Lung (tissue), 12 donors: Measurements from ENCODE around the gene PITHD1. TPM values are rescaled to one million over a fixed set of nuclear protein-coding genes. Genes with fewer than 3 reads are reported as not detected.

ENCODE experiments used
- ATAC-seq: fragments of 200-7000 bp; cut with Tn5 transposase; one replicate; pipeline ENCODE4 v1.9.1; 2020; ENCODE audit warnings: moderate number of reproducible peaks; ENCODE audit not compliant: insufficient read depth, low FRiP score
- DNase-seq, 3 donors: peaks; one replicate each; pipeline ENCODE4 v3.0.0-alpha.2; 2013 to 2017
- H3K27ac ChIP-seq, 2 donors: one replicate each; pipeline ENCODE4 v1.5.1; 2013; ENCODE audit warnings: mild to moderate bottlenecking in 2 of 2, moderate library complexity in 2 of 2, control low read depth in 1 of 2, inconsistent platforms in 1 of 2, low read depth in 1 of 2, low read length in 1 of 2
- H3K27me3 ChIP-seq, 3 donors: one replicate each; pipeline ENCODE4 v1.5.1; 2013; ENCODE audit warnings: low read length in 2 of 3; ENCODE audit not compliant: control insufficient read depth in 3 of 3, insufficient read depth in 3 of 3
- H3K36me3 ChIP-seq, 4 donors: one replicate each; pipeline ENCODE4 v1.5.1; 2013; ENCODE audit warnings: low read length in 4 of 4, mild to moderate bottlenecking in 1 of 4, moderate library complexity in 1 of 4; ENCODE audit not compliant: control insufficient read depth in 4 of 4, insufficient read depth in 4 of 4
- H3K4me1 ChIP-seq, 5 donors: one replicate each; pipeline ENCODE4 v1.5.1; 2013; ENCODE audit warnings: low read length in 5 of 5, mild to moderate bottlenecking in 2 of 5, moderate library complexity in 1 of 5; ENCODE audit not compliant: control insufficient read depth in 5 of 5, insufficient read depth in 5 of 5
- H3K4me3 ChIP-seq: one replicate; pipeline ENCODE4 v1.5.1; 2013; ENCODE audit warnings: mild to moderate bottlenecking, control low read depth, moderate library complexity
- H3K9ac ChIP-seq, 2 donors: one replicate each; pipeline ENCODE4 v1.5.1; 2013; ENCODE audit warnings: low read length in 2 of 2, control low read depth in 1 of 2; ENCODE audit not compliant: insufficient read depth in 1 of 2
- H3K9me3 ChIP-seq, 4 donors: one replicate each; pipeline ENCODE4 v1.5.1; 2013; ENCODE audit warnings: low read length in 3 of 4, mild to moderate bottlenecking in 1 of 4, moderate library complexity in 1 of 4; ENCODE audit not compliant: control insufficient read depth in 4 of 4, insufficient read depth in 3 of 4
- WGBS, 2 donors: extraction: QIAGEN DNeasy Blood & Tissue Kit; methylation state at CpG; one replicate each; pipeline ENCODE4 v1.1.7; 2013; 5-methylcytosine and 5-hydroxymethylcytosine counted together
- polyA plus RNA-seq, 2 donors: library from polyadenylated mRNA; stranded (reverse); fragments of 200-250 nt; gene quantifications; one replicate each; pipeline ENCODE4 v1.2.1, GENCODE V29; 2013
- total RNA-seq, 2 donors: library from RNA; depleted of rRNA in 1 of 2; stranded (reverse); fragments of >200 nt in 1 of 2; gene quantifications; one replicate each; pipeline ENCODE4 v1.2.1, GENCODE V29; 2014 to 2021
- TF ChIP-seq, protein P1 (sequence below): IDR thresholded peaks from 2 replicates; pipeline ENCODE4 v1.5.1; 2012; ENCODE audit warnings: mild to moderate bottlenecking; ENCODE audit errors: control extremely low read depth, extremely low read depth
- donor health status: control.
- donor health status: control.
- donor health status: Bipolar disorder and iron deficiency.
- donor health status: healthy.
- donor health status: DM: yes; HTN: yes; CAD: no.

The PITHD1 gene
- total and polyA plus RNA-seq, 4 donors: 39.2 to 55.7 (median 47.4) TPM

DNA sequence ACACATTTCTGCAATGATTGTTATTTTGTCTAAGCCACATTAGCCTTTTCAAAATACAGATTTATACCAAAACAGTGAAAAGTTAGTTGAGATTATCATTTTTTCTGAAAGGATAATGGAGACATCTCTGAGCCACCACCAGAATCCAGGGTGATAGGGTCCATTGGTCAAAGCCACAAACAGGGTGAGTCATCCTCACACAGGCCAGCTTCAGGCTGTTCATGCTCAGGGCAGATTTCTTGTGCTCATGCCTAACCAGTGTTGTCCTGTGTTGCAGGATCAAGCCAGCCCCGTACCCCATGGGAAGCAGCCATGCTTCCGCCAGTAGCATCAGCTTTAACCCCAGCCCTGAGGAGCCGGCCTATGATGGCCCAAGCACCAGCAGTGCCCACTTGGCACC, 21.5 kb upstream of the PITHD1 start:
- H3K27me3 ChIP-seq: no peaks in the 10 kb centered on the region
- H3K27ac ChIP-seq: no peak overlapping the region
- peaks cover 46 to 70% (median 58%) of the 10 kb centered on the region in 4 donors for H3K36me3 ChIP-seq
- DNase-seq: no peak
- no peak overlapping the region for H3K4me3 ChIP-seq
- H3K4me1 ChIP-seq: peaks cover 0 to 9% (median 0%) of the 10 kb centered on the region in 5 donors
- WGBS, 2 donors: 94 to 96% methylated on average over 3 of the region's 3 CpGs
- no peak overlapping the region for H3K9ac ChIP-seq
- TF ChIP-seq, protein P1, sequence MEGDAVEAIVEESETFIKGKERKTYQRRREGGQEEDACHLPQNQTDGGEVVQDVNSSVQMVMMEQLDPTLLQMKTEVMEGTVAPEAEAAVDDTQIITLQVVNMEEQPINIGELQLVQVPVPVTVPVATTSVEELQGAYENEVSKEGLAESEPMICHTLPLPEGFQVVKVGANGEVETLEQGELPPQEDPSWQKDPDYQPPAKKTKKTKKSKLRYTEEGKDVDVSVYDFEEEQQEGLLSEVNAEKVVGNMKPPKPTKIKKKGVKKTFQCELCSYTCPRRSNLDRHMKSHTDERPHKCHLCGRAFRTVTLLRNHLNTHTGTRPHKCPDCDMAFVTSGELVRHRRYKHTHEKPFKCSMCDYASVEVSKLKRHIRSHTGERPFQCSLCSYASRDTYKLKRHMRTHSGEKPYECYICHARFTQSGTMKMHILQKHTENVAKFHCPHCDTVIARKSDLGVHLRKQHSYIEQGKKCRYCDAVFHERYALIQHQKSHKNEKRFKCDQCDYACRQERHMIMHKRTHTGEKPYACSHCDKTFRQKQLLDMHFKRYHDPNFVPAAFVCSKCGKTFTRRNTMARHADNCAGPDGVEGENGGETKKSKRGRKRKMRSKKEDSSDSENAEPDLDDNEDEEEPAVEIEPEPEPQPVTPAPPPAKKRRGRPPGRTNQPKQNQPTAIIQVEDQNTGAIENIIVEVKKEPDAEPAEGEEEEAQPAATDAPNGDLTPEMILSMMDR: no peak
- no peak for ATAC-seq
- no peaks in the 10 kb centered on the region for H3K9me3 ChIP-seq

- Histone ChIP-seq H3K27me3 (no peaks in the 10 kb centered on the region), H3K27ac (no peak overlapping the region), H3K4me3 (no peak overlapping the region), H3K9ac (no peak overlapping the region), H3K9me3 (no peaks in the 10 kb centered on the region), H3K4me1 (peaks cover 0 to 9% (median 0%) of the 10 kb centered on the region in 5 donors), H3K36me3 (peaks cover 38 to 63% (median 50%) of the 10 kb centered on the region in 4 donors)
- no peak for DNase-seq
- 89 to 95% methylated on average over 1 of the region's 1 CpG for WGBS, 2 donors
- ATAC-seq: no peak
- TF ChIP-seq, protein P1: no peak
Observed at GRCh38 chr1:23757812-23758211, 20.4 kb upstream of the PITHD1 start.

- H3K36me3 ChIP-seq: peaks cover 23 to 54% (median 40%) of the 10 kb centered on the region in 4 donors
- TF ChIP-seq, protein P1: no peak
- ATAC-seq (no peak), DNase-seq (peak; percentile 30 to 79 (median 61))
- peaks cover 0 to 9% (median 0%) of the 10 kb centered on the region in 5 donors for H3K4me1 ChIP-seq
- H3K4me3 ChIP-seq: no peak overlapping the region
- no peaks in the 10 kb centered on the region for H3K9me3 ChIP-seq
- H3K9ac ChIP-seq: no peak overlapping the region
- WGBS, 2 donors: 77 to 88% methylated on average over 4 of the region's 4 CpGs
- no peaks in the 10 kb centered on the region for H3K27me3 ChIP-seq
- H3K27ac ChIP-seq: no peak overlapping the region
Observed at GRCh38 chr1:23759277-23759676, 18.9 kb upstream of the PITHD1 start.

GRCh38 chr1:23763041-23763577, 15.1 kb upstream of the PITHD1 start:
- TF ChIP-seq, protein P1: no peak
- Histone ChIP-seq H3K27me3 (no peaks in the 10 kb centered on the region), H3K27ac (no peak overlapping the region), H3K36me3 (peaks cover 3 to 27% (median 20%) of the 10 kb centered on the region in 4 donors), H3K9me3 (no peaks in the 10 kb centered on the region), H3K4me1 (peaks cover 0 to 9% (median 0%) of the 10 kb centered on the region in 5 donors), H3K9ac (no peak overlapping the region), H3K4me3 (no peak overlapping the region)
- no peak for DNase-seq
- ATAC-seq: no peak
- 89 to 95% methylated on average over 7 of the region's 7 CpGs for WGBS, 2 donors
